Skeletal muscle cell (primary cell): ENCODE results near the gene ACTR10.

Experiments used
- DNase-seq: peaks from one replicate; pipeline ENCODE4 v3.0.0-alpha.2; 2010; ENCODE audit warnings: low read depth
- H3K4me3 ChIP-seq: 2 replicates; pipeline ENCODE4 v1.5.1; 2011; ENCODE audit warnings: low read depth, mild to moderate bottlenecking, control low read depth, low read length, moderate library complexity

The ACTR10 gene

DNA sequence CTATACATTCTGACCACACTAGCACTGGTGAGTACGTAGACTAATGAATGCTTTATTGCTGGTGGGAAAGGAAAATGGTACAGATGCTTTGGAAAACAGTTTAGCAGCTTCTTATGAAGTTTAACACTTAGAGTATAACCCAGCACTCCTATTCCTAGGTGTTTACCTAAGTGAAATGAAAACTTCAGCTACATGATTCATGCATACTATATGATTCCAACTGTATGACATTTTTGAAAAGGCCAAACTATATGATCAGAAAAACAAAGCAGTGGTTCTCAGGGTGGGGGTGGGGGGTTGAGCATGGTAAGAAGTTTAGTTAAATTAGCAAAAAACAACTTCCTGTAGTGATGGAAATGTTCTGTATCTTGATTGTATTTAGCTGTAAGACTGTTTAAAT lies 76.3 kb downstream of the ACTR10 start:
- DNase-seq: no peak
- no peak overlapping the region for H3K4me3 ChIP-seq

GRCh38 chr14:58278177-58278576 lies 78.2 kb downstream of the ACTR10 start:
- DNase-seq: no peak
- H3K4me3 ChIP-seq: no peak overlapping the region

DNA sequence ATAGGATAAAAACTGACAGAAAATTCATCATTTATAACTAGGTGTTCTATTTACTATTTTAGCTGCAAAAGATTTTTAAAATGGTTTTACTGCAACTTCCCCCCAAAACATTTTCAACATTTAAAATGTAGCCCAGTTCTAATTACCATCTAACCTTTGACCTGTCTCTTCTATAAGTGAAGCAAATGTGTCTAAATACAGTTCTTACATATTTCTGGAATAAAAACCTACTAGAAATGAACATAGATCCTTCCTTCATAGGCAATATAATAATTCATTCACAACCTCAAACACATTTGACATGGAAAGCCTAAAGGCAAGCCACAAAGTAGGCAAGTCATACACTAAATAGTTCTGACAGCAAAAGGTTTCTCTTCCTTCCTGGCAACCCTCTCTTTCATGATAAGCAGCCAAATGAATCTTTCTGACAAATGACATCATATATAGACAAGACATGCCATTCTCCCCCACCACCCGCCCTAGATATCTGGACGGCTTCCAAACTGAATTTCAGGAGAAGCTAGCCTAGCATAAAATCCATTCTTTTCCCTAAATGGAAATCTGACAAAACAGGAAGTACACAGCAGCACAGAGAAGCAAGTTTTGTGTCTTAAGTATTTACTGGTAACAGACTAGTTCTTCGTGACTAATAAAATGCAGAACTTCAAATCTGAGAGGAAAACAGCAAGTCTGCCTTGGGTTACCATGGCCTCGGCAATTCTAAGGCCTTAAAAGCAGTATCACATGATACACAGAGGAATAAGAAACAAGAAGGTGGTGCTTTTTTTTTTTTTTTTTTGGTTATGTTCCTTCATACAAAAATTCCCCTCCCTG lies 81.2 kb downstream of the ACTR10 start:
- peak; percentile 73 for DNase-seq
- H3K4me3 ChIP-seq: no peak overlapping the region

GRCh38 chr14:58281969-58282368 lies 82.0 kb downstream of the ACTR10 start:
- no peak overlapping the region for H3K4me3 ChIP-seq
- no peak for DNase-seq

DNA sequence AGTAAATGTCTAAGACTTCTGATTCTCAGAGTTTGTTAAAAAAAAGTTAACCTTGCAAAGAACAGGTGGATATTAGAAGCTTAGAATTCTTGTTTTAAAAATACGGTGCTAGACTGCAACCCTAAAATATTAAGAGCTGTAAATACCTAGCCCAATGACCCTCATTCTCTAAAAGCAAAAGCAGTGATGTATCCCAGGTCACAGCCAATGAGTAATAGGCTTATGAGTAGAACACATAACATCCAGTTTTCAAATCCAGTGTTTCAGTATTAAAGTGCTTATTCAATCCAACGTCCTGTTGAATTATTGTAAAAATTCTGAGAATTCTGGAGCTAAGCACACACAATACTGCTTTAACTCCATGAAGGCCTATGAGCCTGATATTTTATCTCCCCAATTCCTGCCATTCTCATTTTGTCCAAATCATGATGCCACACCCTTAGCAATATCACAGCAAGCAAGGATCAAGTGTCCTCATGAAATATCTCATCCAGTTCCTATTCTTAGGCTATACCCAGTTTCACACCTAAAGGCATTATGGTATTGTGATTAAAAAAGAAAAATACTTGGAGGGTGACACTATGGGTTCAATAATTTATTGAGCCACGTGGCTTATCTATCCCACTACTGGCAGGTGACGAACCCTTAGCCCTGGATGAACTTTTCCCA lies 83.1 kb downstream of the ACTR10 start:
- DNase-seq: no peak
- no peak overlapping the region for H3K4me3 ChIP-seq

GRCh38 chr14:58283730-58284129 lies 83.8 kb downstream of the ACTR10 start:
- no peak overlapping the region for H3K4me3 ChIP-seq
- DNase-seq: no peak

DNA sequence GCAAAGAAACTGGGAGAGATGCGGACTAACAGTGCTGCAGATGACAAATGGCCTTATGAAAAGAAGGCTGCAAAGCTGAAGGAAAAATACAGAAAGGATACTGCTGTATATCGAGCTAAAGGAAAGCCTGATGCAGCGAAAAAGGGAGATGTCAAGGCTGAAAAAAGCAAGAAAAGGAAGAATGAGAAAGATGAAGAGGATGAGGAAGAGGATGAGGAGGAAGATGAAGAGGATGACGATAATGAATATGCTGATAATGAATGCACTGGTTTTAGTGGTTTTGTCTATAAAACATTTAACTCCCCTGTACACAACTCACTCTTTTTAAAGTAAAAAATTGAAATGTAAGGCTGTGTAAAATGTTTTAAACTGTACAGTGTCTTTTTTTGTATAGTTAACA lies 85.2 kb downstream of the ACTR10 start:
- H3K4me3 ChIP-seq: no peak overlapping the region
- DNase-seq: no peak
